GM18511 (cell line): Measurements from ENCODE around the gene SIMC1.
A peak's percentile ranks its signal among the peaks of the same experiment; 100 is the strongest.

Source experiments
- ATAC-seq: cut with Tn5 transposase; IDR thresholded peaks from one replicate; pipeline ENCODE4 v1.9.1; 2021; ENCODE audit warnings: mild to moderate bottlenecking, moderate library complexity; ENCODE audit not compliant: unreplicated experiment

SIMC1 gene

GRCh38 chr5:176361437-176362232 lies 123.4 kb downstream of the SIMC1 start, which contains the start of gene KIAA1191:
TSS of gene KIAA1191 (minus strand) at chr5:176361764. CDS start at chr5:176359508, 2,256 bp downstream.
- peak; percentile 87 for ATAC-seq

GRCh38 chr5:176362233-176362490 lies 123.9 kb downstream of the SIMC1 start:
- peak; percentile 10 for ATAC-seq

GRCh38 chr5:176364765-176365350 lies 126.6 kb downstream of the SIMC1 start:
- ATAC-seq = no peak

- ATAC-seq = peak; percentile 46
Measured at GRCh38 chr5:176365351-176366231, 127.4 kb downstream of the SIMC1 start, which contains the start of gene ARL10. TSS of gene ARL10 (plus strand) at chr5:176365487. CDS start at chr5:176365564, 77 bp downstream.

- no peak for ATAC-seq
Measured at GRCh38 chr5:176366232-176366894, 128.1 kb downstream of the SIMC1 start.

GRCh38 chr5:176368726-176369125 lies 130.5 kb downstream of the SIMC1 start:
- no peak for ATAC-seq

- no peak for ATAC-seq
Measured at GRCh38 chr5:176369934-176370711, 131.9 kb downstream of the SIMC1 start.

- no peak for ATAC-seq
Measured at GRCh38 chr5:176371621-176372539, 133.7 kb downstream of the SIMC1 start.

GRCh38 chr5:176373100-176373818 lies 135.0 kb downstream of the SIMC1 start:
- no peak for ATAC-seq

- peak; percentile 50 for ATAC-seq
Measured at GRCh38 chr5:176379881-176380280, 141.7 kb downstream of the SIMC1 start.

GRCh38 chr5:176381423-176381822 lies 143.2 kb downstream of the SIMC1 start:
- ATAC-seq = no peak

- no peak for ATAC-seq
Measured at GRCh38 chr5:176381979-176382378, 143.8 kb downstream of the SIMC1 start.

GRCh38 chr5:176382721-176383120 lies 144.5 kb downstream of the SIMC1 start:
- no peak for ATAC-seq

GRCh38 chr5:176383248-176383905 lies 145.2 kb downstream of the SIMC1 start:
- no peak for ATAC-seq

GRCh38 chr5:176383961-176384360 lies 145.7 kb downstream of the SIMC1 start:
- ATAC-seq = no peak

GRCh38 chr5:176384366-176384930 lies 146.2 kb downstream of the SIMC1 start:
- ATAC-seq = no peak

- ATAC-seq = no peak
Measured at GRCh38 chr5:176384991-176385390, 146.8 kb downstream of the SIMC1 start.

- no peak for ATAC-seq
Measured at GRCh38 chr5:176386491-176386890, 148.3 kb downstream of the SIMC1 start.
